Thoracic aorta (tissue), 2 donors: ENCODE measurements around the gene SLC22A4. TPM values are rescaled to one million over a fixed set of nuclear protein-coding genes. Genes with fewer than 3 reads are reported as not detected.

Experiments used
- ATAC-seq: fragments of 150-250 bp; one replicate; pipeline ENCODE4 v1.8.0; 2017; ENCODE audit warnings: low read depth; ENCODE audit not compliant: insufficient number of reproducible peaks, low FRiP score
- DNase-seq: peaks from one replicate; pipeline ENCODE4 v3.0.0-alpha.2; 2020; ENCODE audit warnings: low spot score
- H3K27ac ChIP-seq, 2 donors: fragments of 200-600 bp; sonication (generic); 1 replicate in 1 of 2; 2 replicates in 1 of 2; pipeline ENCODE4 v1.5.1; 2016; ENCODE audit warnings: mild to moderate bottlenecking in 2 of 2, moderate library complexity in 2 of 2
- H3K27me3 ChIP-seq: fragments of 200-600 bp; sonication (generic); replicated peaks from 2 replicates; pipeline ENCODE4 v1.6.0; 2016; ENCODE audit warnings: mild to moderate bottlenecking; ENCODE audit not compliant: insufficient read depth
- H3K36me3 ChIP-seq: fragments of 200-600 bp; sonication (generic); one replicate; pipeline ENCODE4 v1.5.1; 2016
- H3K4me1 ChIP-seq, 2 donors: fragments of 200-600 bp; sonication (generic); 1 replicate in 1 of 2; 2 replicates in 1 of 2; pipeline versions ENCODE4 v1.5.1 to v1.6.0; 2016; ENCODE audit warnings: low read depth in 2 of 2, mild to moderate bottlenecking in 1 of 2; ENCODE audit not compliant: control insufficient read depth in 1 of 2
- H3K4me3 ChIP-seq: fragments of 200-600 bp; sonication (generic); 2 replicates; pipeline ENCODE4 v1.5.1; 2016; ENCODE audit warnings: mild to moderate bottlenecking
- H3K9me3 ChIP-seq: fragments of 200-600 bp; sonication (generic); 2 replicates; pipeline ENCODE4 v1.5.1; 2016
- CTCF ChIP-seq: fragments of 200-600 bp; sonication (generic); IDR thresholded peaks from one replicate; pipeline ENCODE4 v1.5.1; 2019; ENCODE audit warnings: antibody characterized with exemption
- total RNA-seq, 2 donors: library from RNA; depleted of rRNA; stranded (reverse); fragments of >200 nt; gene quantifications; one replicate each; pipeline versions ENCODE4 v1.1.0 to v1.2.3, GENCODE V29; 2016

SLC22A4 gene
- total RNA-seq, 2 donors from 2014 or later: 0.14 to 2.1 TPM

GRCh38 chr5:132267166-132267739, 26.9 kb upstream of the SLC22A4 start:
- Histone ChIP-seq H3K27ac (peak overlapping the region; percentile 90 to 97), H3K27me3 (no peaks in the 10 kb centered on the region), H3K4me3 (no peak overlapping the region), H3K36me3 (peaks cover 16% of the 10 kb centered on the region), H3K9me3 (no peaks in the 10 kb centered on the region), H3K4me1 (peaks cover 13 to 46% of the 10 kb centered on the region in 2 donors)
- no peak for TF ChIP-seq CTCF
- DNase-seq: no peak
- ATAC-seq: no peak

GRCh38 chr5:132267931-132268768, 26.0 kb upstream of the SLC22A4 start:
- Histone ChIP-seq H3K36me3 (peaks cover 17% of the 10 kb centered on the region), H3K27me3 (no peaks in the 10 kb centered on the region), H3K4me1 (peaks cover 13 to 45% of the 10 kb centered on the region in 2 donors), H3K4me3 (no peak overlapping the region), H3K9me3 (no peaks in the 10 kb centered on the region), H3K27ac (peak overlapping the region; percentile 2 to 24)
- ATAC-seq (no peak), DNase-seq (no peak)
- TF ChIP-seq CTCF: no peak

GRCh38 chr5:132268769-132269551, 25.2 kb upstream of the SLC22A4 start:
- H3K4me1 ChIP-seq: peaks cover 6 to 37% of the 10 kb centered on the region in 2 donors

GRCh38 chr5:132269635-132270334, 24.4 kb upstream of the SLC22A4 start:
- no peak for TF ChIP-seq CTCF
- Histone ChIP-seq H3K27ac (no peak overlapping the region), H3K4me3 (no peak overlapping the region), H3K27me3 (no peaks in the 10 kb centered on the region), H3K36me3 (peaks cover 17% of the 10 kb centered on the region), H3K9me3 (no peaks in the 10 kb centered on the region), H3K4me1 (peaks cover 6 to 29% of the 10 kb centered on the region in 2 donors)
- ATAC-seq (no peak), DNase-seq (no peak)

More at GRCh38 chr5:132268769-132269551, 25.2 kb upstream of the SLC22A4 start:
- DNase-seq (no peak), ATAC-seq (no peak)
- H3K27me3 ChIP-seq: no peaks in the 10 kb centered on the region
- H3K9me3 ChIP-seq: no peaks in the 10 kb centered on the region
- H3K4me3 ChIP-seq: no peak overlapping the region
- TF ChIP-seq CTCF: no peak
- H3K36me3 ChIP-seq: peaks cover 17% of the 10 kb centered on the region
- H3K27ac ChIP-seq: peak overlapping the region; percentile 2 to 24
